Suprapubic skin (tissue), 4 donors: ENCODE measurements around the gene MED13L. TPM values are rescaled to one million over a fixed set of nuclear protein-coding genes. Genes with fewer than 3 reads are reported as not detected.

Experiments
- DNase-seq, 2 donors: peaks; one replicate each; pipeline ENCODE4 v3.0.0-alpha.2; 2019; ENCODE audit warnings: low spot score in 2 of 2
- H3K27ac ChIP-seq: fragments of 200-600 bp; sonication (generic); one replicate; pipeline ENCODE4 v1.5.1; 2019
- H3K27me3 ChIP-seq: fragments of 200-600 bp; sonication (generic); one replicate; pipeline ENCODE4 v1.5.1; 2019
- H3K36me3 ChIP-seq: fragments of 200-600 bp; sonication (generic); one replicate; pipeline ENCODE4 v1.5.1; 2019
- H3K4me1 ChIP-seq: fragments of 200-600 bp; sonication (generic); one replicate; pipeline ENCODE4 v1.5.1; 2019
- H3K4me3 ChIP-seq: fragments of 200-600 bp; sonication (generic); one replicate; pipeline ENCODE4 v1.5.1; 2019; ENCODE audit warnings: mild to moderate bottlenecking
- H3K9me3 ChIP-seq: fragments of 200-600 bp; sonication (generic); one replicate; pipeline ENCODE4 v1.5.1; 2019
- CTCF ChIP-seq, 2 donors: fragments of 200-600 bp in 1 of 2; fragments of 450-650 bp in 1 of 2; sonication (generic) in 1 of 2; IDR thresholded peaks; one replicate each; pipeline ENCODE4 v1.5.1; 2016 to 2019; ENCODE audit warnings: antibody characterized with exemption in 2 of 2, mild to moderate bottlenecking in 1 of 2, moderate library complexity in 1 of 2
- EP300 ChIP-seq: sonication (generic); formaldehyde crosslinking; IDR thresholded peaks from one replicate; pipeline ENCODE4 v1.6.1; 2017; ENCODE audit warnings: antibody characterized with exemption
- POLR2A ChIP-seq, 2 donors: fragments of 450-650 bp; IDR thresholded peaks; one replicate each; pipeline ENCODE4 v1.6.1; 2017; ENCODE audit warnings: antibody characterized with exemption in 2 of 2, mild to moderate bottlenecking in 2 of 2, moderate library complexity in 2 of 2
- POLR2AphosphoS5 ChIP-seq, 3 donors: sonication (generic); formaldehyde crosslinking; IDR thresholded peaks; one replicate each; pipeline ENCODE4 v1.6.1; 2017; ENCODE audit warnings: antibody characterized with exemption in 3 of 3
- WGBS: methylation state at CpG from one replicate; pipeline ENCODE4 v1.1.5; 2018; 5-methylcytosine and 5-hydroxymethylcytosine counted together
- total RNA-seq, 4 donors: library from RNA; depleted of rRNA; stranded (reverse); fragments of >200 nt; gene quantifications; one replicate each; pipeline ENCODE4 v1.1.0, GENCODE V29; 2016

Gene MED13L
- total RNA-seq, 4 donors from 2014 or later, result 173 to 418 (median 228) TPM

- peaks cover 22% of the 10 kb centered on the region for H3K36me3 ChIP-seq
- TF ChIP-seq POLR2A (IDR thresholded peaks at IDR 0.05) (no peak), CTCF (IDR thresholded peaks at IDR 0.05) (no peak), EP300 (no peak), POLR2AphosphoS5 (IDR thresholded peaks at IDR 0.05) (no peak)
- WGBS, result 94% methylated on average over 9 of the region's 9 CpGs
- DNase-seq, result no peak
- no peak overlapping the region for H3K27ac ChIP-seq
- no peaks in the 10 kb centered on the region for H3K27me3 ChIP-seq
- no peak overlapping the region for H3K4me3 ChIP-seq
- no peaks in the 10 kb centered on the region for H3K4me1 ChIP-seq
- no peaks in the 10 kb centered on the region for H3K9me3 ChIP-seq
These were observed 326.5 kb downstream of the MED13L start for GRCh38 chr12:115950959-115951358.

GRCh38 chr12:115949675-115950074 lies 327.8 kb downstream of the MED13L start:
- WGBS, result 86% methylated on average over 8 of the region's 8 CpGs
- Histone ChIP-seq H3K27me3 (no peaks in the 10 kb centered on the region), H3K9me3 (no peaks in the 10 kb centered on the region)

GRCh38 chr12:115947696-115948062 lies 329.8 kb downstream of the MED13L start:
- no peaks in the 10 kb centered on the region for H3K27me3 ChIP-seq
- H3K4me1 ChIP-seq, result no peaks in the 10 kb centered on the region
- peaks cover 19% of the 10 kb centered on the region for H3K36me3 ChIP-seq
- no peak overlapping the region for H3K4me3 ChIP-seq
- WGBS, result 80% methylated on average over 12 of the region's 12 CpGs
- DNase-seq, result no peak
- no peak overlapping the region for H3K27ac ChIP-seq
- no peaks in the 10 kb centered on the region for H3K9me3 ChIP-seq
- TF ChIP-seq POLR2AphosphoS5 (IDR thresholded peaks at IDR 0.05) (no peak), POLR2A (IDR thresholded peaks at IDR 0.05) (no peak), CTCF (IDR thresholded peaks at IDR 0.05) (no peak), EP300 (no peak)

More at GRCh38 chr12:115949675-115950074, 327.8 kb downstream of the MED13L start:
- Histone ChIP-seq H3K4me1 (no peaks in the 10 kb centered on the region), H3K27ac (no peak overlapping the region), H3K36me3 (peaks cover 22% of the 10 kb centered on the region), H3K4me3 (no peak overlapping the region)
- TF ChIP-seq CTCF (IDR thresholded peaks at IDR 0.05) (no peak), POLR2A (IDR thresholded peaks at IDR 0.05) (no peak), EP300 (no peak), POLR2AphosphoS5 (IDR thresholded peaks at IDR 0.05) (no peak)
- DNase-seq, result no peak

- Histone ChIP-seq H3K27me3 (no peaks in the 10 kb centered on the region), H3K4me3 (no peak overlapping the region), H3K27ac (no peak overlapping the region), H3K36me3 (peaks cover 17% of the 10 kb centered on the region), H3K4me1 (no peaks in the 10 kb centered on the region), H3K9me3 (no peaks in the 10 kb centered on the region)
- 78% methylated on average over 19 of the region's 19 CpGs for WGBS
- TF ChIP-seq POLR2A (IDR thresholded peaks at IDR 0.05) (no peak), CTCF (IDR thresholded peaks at IDR 0.05) (peak in 1 of 2 donors; percentile 9)
- DNase-seq, result no peak
These were observed 330.4 kb downstream of the MED13L start for GRCh38 chr12:115946867-115947695.

GRCh38 chr12:115946092-115946491 lies 331.4 kb downstream of the MED13L start:
- no peak for DNase-seq
- Histone ChIP-seq H3K4me1 (no peaks in the 10 kb centered on the region), H3K4me3 (no peak overlapping the region), H3K27ac (no peak overlapping the region), H3K9me3 (no peaks in the 10 kb centered on the region), H3K27me3 (no peaks in the 10 kb centered on the region), H3K36me3 (peaks cover 15% of the 10 kb centered on the region)
- 94% methylated on average over 6 of the region's 6 CpGs for WGBS
- TF ChIP-seq CTCF (IDR thresholded peaks at IDR 0.05) (no peak), POLR2A (IDR thresholded peaks at IDR 0.05) (no peak), POLR2AphosphoS5 (IDR thresholded peaks at IDR 0.05) (no peak), EP300 (no peak)
